Mesenchymal stem cell (in vitro differentiated cells and primary cell): ENCODE results near the gene MPP2.

Experiments
- DNase-seq: peaks from one replicate; pipeline ENCODE4 v3.0.0-alpha.2; 2013
- H2AFZ ChIP-seq: one replicate; pipeline ENCODE4 v1.6.1; 2013; ENCODE audit warnings: low read depth, mild to moderate bottlenecking, control low read depth, inconsistent platforms, low read length, moderate library complexity
- H2AK5ac ChIP-seq: 2 replicates; pipeline ENCODE4 v1.6.1; 2013; ENCODE audit warnings: low read length, moderate library complexity, mild to moderate bottlenecking, inconsistent platforms; ENCODE audit not compliant: severe bottlenecking
- H2BK120ac ChIP-seq: one replicate; pipeline ENCODE4 v1.6.1; 2013; ENCODE audit warnings: low read depth, mild to moderate bottlenecking, inconsistent platforms, low read length, moderate library complexity
- H2BK12ac ChIP-seq, 2 experiments: one replicate each; pipeline ENCODE4 v1.6.1; 2013; ENCODE audit warnings: inconsistent platforms in 2 of 2, low read length in 2 of 2, mild to moderate bottlenecking in 2 of 2, moderate library complexity in 2 of 2, control low read depth in 1 of 2
- H2BK15ac ChIP-seq: one replicate; pipeline ENCODE4 v1.6.1; 2013; ENCODE audit warnings: mild to moderate bottlenecking, low read depth, inconsistent platforms; ENCODE audit not compliant: poor library complexity, severe bottlenecking
- H2BK5ac ChIP-seq: 2 replicates; pipeline ENCODE4 v1.6.1; 2013; ENCODE audit warnings: low read depth, mild to moderate bottlenecking, low read length, control low read depth, inconsistent platforms; ENCODE audit not compliant: poor library complexity, severe bottlenecking
- H3K14ac ChIP-seq, 2 experiments: one replicate each; pipeline ENCODE4 v1.6.1; 2013; ENCODE audit warnings: inconsistent platforms in 2 of 2, low read length in 2 of 2, control low read depth in 1 of 2, mild to moderate bottlenecking in 1 of 2, moderate library complexity in 1 of 2
- H3K18ac ChIP-seq, 2 experiments: one replicate each; pipeline ENCODE4 v1.6.1; 2013; ENCODE audit warnings: inconsistent platforms in 2 of 2, low read length in 2 of 2, control low read depth in 1 of 2, low read depth in 1 of 2, mild to moderate bottlenecking in 1 of 2
- H3K23ac ChIP-seq, 2 experiments: one replicate each; pipeline ENCODE4 v1.6.1; 2013; ENCODE audit warnings: inconsistent platforms in 2 of 2, low read length in 2 of 2, mild to moderate bottlenecking in 2 of 2, moderate library complexity in 2 of 2, control low read depth in 1 of 2
- H3K27ac ChIP-seq: 2 replicates; pipeline ENCODE4 v1.5.1; 2013; ENCODE audit warnings: mild to moderate bottlenecking, moderate library complexity, low read length, control low read depth, inconsistent platforms; ENCODE audit not compliant: poor library complexity, severe bottlenecking
- H3K27me3 ChIP-seq, 2 experiments: 2 replicates each; pipeline versions ENCODE4 v1.6.1 to v1.7.0; 2013; ENCODE audit warnings: low read length in 2 of 2, mild to moderate bottlenecking in 2 of 2, moderate library complexity in 2 of 2, control low read depth in 1 of 2, inconsistent platforms in 1 of 2; ENCODE audit not compliant: control insufficient read depth in 1 of 2, insufficient read depth in 1 of 2
- H3K36me3 ChIP-seq, 2 experiments: 2 replicates each; pipeline versions ENCODE4 v1.6.1 to v1.7.0; 2013; ENCODE audit warnings: low read length in 2 of 2, control low read depth in 1 of 2, inconsistent platforms in 1 of 2, low read depth in 1 of 2, mild to moderate bottlenecking in 1 of 2; ENCODE audit not compliant: insufficient read depth in 2 of 2, control insufficient read depth in 1 of 2
- H3K4ac ChIP-seq, 2 experiments: one replicate each; pipeline ENCODE4 v1.6.1; 2013; ENCODE audit warnings: inconsistent platforms in 2 of 2, low read length in 2 of 2, mild to moderate bottlenecking in 2 of 2, moderate library complexity in 2 of 2, control low read depth in 1 of 2, low read depth in 1 of 2
- H3K4me1 ChIP-seq: 2 replicates; pipeline ENCODE4 v1.6.1; 2013; ENCODE audit warnings: low read depth, low read length, control low read depth; ENCODE audit not compliant: control insufficient read depth, insufficient read depth
- H3K4me2 ChIP-seq: 2 replicates; pipeline ENCODE4 v1.6.1; 2013; ENCODE audit warnings: low read length, mild to moderate bottlenecking, inconsistent platforms; ENCODE audit not compliant: poor library complexity, severe bottlenecking
- H3K4me3 ChIP-seq, 2 experiments: 2 replicates each; pipeline versions ENCODE4 v1.5.1 to v1.7.0; 2013; ENCODE audit warnings: low read length in 2 of 2, mild to moderate bottlenecking in 2 of 2, control low read depth in 1 of 2, low read depth in 1 of 2; ENCODE audit not compliant: insufficient read depth in 1 of 2
- H3K79me1 ChIP-seq: replicated peaks from 2 replicates; pipeline ENCODE4 v1.6.1; 2013; ENCODE audit warnings: mild to moderate bottlenecking, control low read depth, low read length, inconsistent platforms; ENCODE audit not compliant: poor library complexity, severe bottlenecking
- H3K9ac ChIP-seq: 2 replicates; pipeline ENCODE4 v1.7.0; 2013; ENCODE audit warnings: mild to moderate bottlenecking, low read length, moderate library complexity
- H3K9me3 ChIP-seq: 2 replicates; pipeline ENCODE4 v1.7.0; 2013; ENCODE audit warnings: mild to moderate bottlenecking, low read length; ENCODE audit not compliant: control insufficient read depth
- H4K8ac ChIP-seq: one replicate; pipeline ENCODE4 v1.6.1; 2013; ENCODE audit warnings: inconsistent platforms, mild to moderate bottlenecking, low read length, moderate library complexity
- H4K91ac ChIP-seq: one replicate; pipeline ENCODE4 v1.6.1; 2013; ENCODE audit warnings: mild to moderate bottlenecking, low read length, inconsistent platforms
- WGBS: methylation state at CpG from one replicate; pipeline ENCODE4 v1.1.7; 2013; ENCODE audit warnings: mixed read lengths; 5-methylcytosine and 5-hydroxymethylcytosine counted together

Gene MPP2

GRCh38 chr17:43917348-43918025 lies 10.2 kb upstream of the MPP2 start:
- Histone ChIP-seq H2BK5ac (no peak overlapping the region), H2BK120ac (no peak overlapping the region), H3K36me3 (no peaks in the 10 kb centered on the region), H4K8ac (no peak overlapping the region), H3K4me1 (peaks cover 9% of the 10 kb centered on the region), H3K27ac (no peak overlapping the region), H3K9ac (no peak overlapping the region), H3K79me1 (no peaks in the 10 kb centered on the region), H3K4me3 (peak overlapping the region in 1 of 2 experiments; percentile 56), H3K27me3 (peaks cover 22 to 61% of the 10 kb centered on the region in 2 experiments), H4K91ac (no peak overlapping the region), H3K4ac (no peak overlapping the region), H3K18ac (no peak overlapping the region), H2BK12ac (no peak overlapping the region), H2BK15ac (no peak overlapping the region), H3K14ac (no peak overlapping the region), H2AK5ac (no peak overlapping the region), H3K9me3 (no peaks in the 10 kb centered on the region), H3K4me2 (peak overlapping the region; percentile 28), H2AFZ (no peak overlapping the region), H3K23ac (no peak overlapping the region)
- WGBS, result 26% methylated on average over 43 of the region's 43 CpGs
- DNase-seq, result peak; percentile 26

- Histone ChIP-seq H3K27ac (no peak overlapping the region), H2BK5ac (no peak overlapping the region), H3K4me2 (no peak overlapping the region), H2BK15ac (no peak overlapping the region), H3K9ac (no peak overlapping the region), H2AFZ (no peak overlapping the region), H3K23ac (no peak overlapping the region), H2BK120ac (no peak overlapping the region), H2BK12ac (no peak overlapping the region), H4K8ac (no peak overlapping the region), H3K9me3 (no peaks in the 10 kb centered on the region), H2AK5ac (no peak overlapping the region), H3K79me1 (no peaks in the 10 kb centered on the region), H3K4me3 (no peak overlapping the region), H4K91ac (no peak overlapping the region), H3K36me3 (no peaks in the 10 kb centered on the region), H3K14ac (no peak overlapping the region), H3K27me3 (peaks cover 24 to 66% of the 10 kb centered on the region in 2 experiments), H3K4me1 (peaks cover 9% of the 10 kb centered on the region), H3K18ac (no peak overlapping the region), H3K4ac (no peak overlapping the region)
- WGBS, result 81% methylated on average over 4 of the region's 8 CpGs
- DNase-seq, result no peak
Measured at GRCh38 chr17:43917016-43917347, 9.6 kb upstream of the MPP2 start.

- Histone ChIP-seq H3K4ac (no peak overlapping the region), H2BK15ac (no peak overlapping the region), H3K4me1 (peaks cover 9% of the 10 kb centered on the region)
Measured at GRCh38 chr17:43916385-43916784, 9.0 kb upstream of the MPP2 start.

GRCh38 chr17:43915559-43915958 lies 8.2 kb upstream of the MPP2 start:
- no peak overlapping the region for H4K8ac ChIP-seq
- no peak overlapping the region for H3K18ac ChIP-seq
- H3K4ac ChIP-seq, result no peak overlapping the region
- no peak overlapping the region for H3K27ac ChIP-seq
- H3K36me3 ChIP-seq, result no peaks in the 10 kb centered on the region
- H3K4me2 ChIP-seq, result no peak overlapping the region
- H2AFZ ChIP-seq, result no peak overlapping the region
- H3K9me3 ChIP-seq, result no peaks in the 10 kb centered on the region
- H2BK15ac ChIP-seq, result no peak overlapping the region
- no peak overlapping the region for H2BK12ac ChIP-seq
- H3K4me1 ChIP-seq, result peaks cover 9% of the 10 kb centered on the region
- no peak overlapping the region for H3K14ac ChIP-seq
- H3K79me1 ChIP-seq, result no peaks in the 10 kb centered on the region
- H2BK5ac ChIP-seq, result no peak overlapping the region
- no peak overlapping the region for H3K9ac ChIP-seq
- no peak overlapping the region for H4K91ac ChIP-seq
- H2AK5ac ChIP-seq, result no peak overlapping the region
- no peak for DNase-seq
- peaks cover 25 to 69% of the 10 kb centered on the region in 2 experiments for H3K27me3 ChIP-seq
- H2BK120ac ChIP-seq, result no peak overlapping the region
- no peak overlapping the region for H3K4me3 ChIP-seq
- WGBS, result 91% methylated on average over 3 of the region's 3 CpGs
- no peak overlapping the region for H3K23ac ChIP-seq

More at GRCh38 chr17:43916385-43916784, 9.0 kb upstream of the MPP2 start:
- Histone ChIP-seq H2BK12ac (no peak overlapping the region), H2AFZ (no peak overlapping the region), H3K18ac (no peak overlapping the region), H3K27me3 (peaks cover 27 to 72% of the 10 kb centered on the region in 2 experiments), H2BK120ac (no peak overlapping the region), H3K36me3 (no peaks in the 10 kb centered on the region), H3K27ac (no peak overlapping the region), H4K8ac (no peak overlapping the region), H3K9ac (no peak overlapping the region), H3K14ac (no peak overlapping the region), H3K4me2 (no peak overlapping the region), H3K9me3 (no peaks in the 10 kb centered on the region), H2BK5ac (no peak overlapping the region), H3K79me1 (no peaks in the 10 kb centered on the region), H3K23ac (no peak overlapping the region), H4K91ac (no peak overlapping the region), H3K4me3 (no peak overlapping the region), H2AK5ac (no peak overlapping the region)
- DNase-seq, result no peak
- 89% methylated on average over 4 of the region's 4 CpGs for WGBS
